ENCODE measurements around the gene CD22. TPM values are rescaled to one million over a fixed set of nuclear protein-coding genes. Genes with fewer than 3 reads are reported as not detected.
"Not testable (repeated sequence)": the region's sequence is repeated elsewhere in the genome, so short reads cannot be mapped to it uniquely, and the experiment has no call there.

CD22 gene
- total RNA-seq, 1 experiment from 2014 or later = not detected

GRCh38 chr19:35375505-35376307 lies 46.7 kb downstream of the CD22 start:
- H3K27ac ChIP-seq (ENCODE audit: low read depth, low read length, poor library complexity, severe bottlenecking) = no peak overlapping the region
- POLR2A ChIA-PET (ENCODE audit: low non-redundant PET) = no interaction called here
- CTCF ChIA-PET = interaction anchor here (0.9 kb wide), 1 partner anchor 18 kb away, joined by 3 read pairs; the partner anchor contains the start of gene FFAR3
- no peak for TF ChIP-seq CTCF (conservative IDR thresholded peaks at IDR 0.05; ENCODE audit: low read depth, low read length)
- TF ChIP-seq EZH2 (IDR thresholded peaks at IDR 0.05; ENCODE audit: borderline replicate concordance, low read depth, low read length, poor library complexity, severe bottlenecking) = no peak
- no peaks in the 10 kb centered on the region for H3K27me3 ChIP-seq (replicated peaks; ENCODE audit: insufficient read depth, low read depth, low read length, poor library complexity)
- DNase-seq (ENCODE audit: low spot score) = peak; percentile 67
- peaks cover 10% of the 10 kb centered on the region for H3K4me1 ChIP-seq (ENCODE audit: insufficient read depth, low read length, poor library complexity, severe bottlenecking)
- intact Hi-C loops (cut with micrococcal nuclease; ENCODE audit: unreplicated experiment) = no loop called here
- no peak overlapping the region for H3K4me3 ChIP-seq (ENCODE audit: low read depth, low read length, poor library complexity, severe bottlenecking)
- H3K9me3 ChIP-seq (ENCODE audit: low read depth, low read length, poor library complexity, severe bottlenecking) = no peaks in the 10 kb centered on the region
- BruUV-seq (replicated peaks) = no TSS peak
- H3K36me3 ChIP-seq (ENCODE audit: insufficient read depth, low read length, poor library complexity, severe bottlenecking) = no peaks in the 10 kb centered on the region

GRCh38 chr19:35377656-35378055 lies 48.7 kb downstream of the CD22 start:
- no peak overlapping the region for H3K27ac ChIP-seq (ENCODE audit: low read depth, low read length, poor library complexity, severe bottlenecking)
- H3K4me1 ChIP-seq (ENCODE audit: insufficient read depth, low read length, poor library complexity, severe bottlenecking) = peaks cover 10% of the 10 kb centered on the region
- H3K27me3 ChIP-seq (replicated peaks; ENCODE audit: insufficient read depth, low read depth, low read length, poor library complexity) = peaks cover 5% of the 10 kb centered on the region
- TF ChIP-seq CTCF (conservative IDR thresholded peaks at IDR 0.05; ENCODE audit: low read depth, low read length) (no peak), EZH2 (IDR thresholded peaks at IDR 0.05; ENCODE audit: borderline replicate concordance, low read depth, low read length, poor library complexity, severe bottlenecking) (no peak)
- no peaks in the 10 kb centered on the region for H3K9me3 ChIP-seq (ENCODE audit: low read depth, low read length, poor library complexity, severe bottlenecking)
- BruUV-seq (replicated peaks) = no TSS peak
- ChIA-PET POLR2A (ENCODE audit: low non-redundant PET) (no interaction called here), CTCF (interaction anchor here (0.6 to 0.7 kb wide), 4 partner anchors 23 to 180 kb away, joined by 4 to 7 read pairs (median 6); no protein-coding TSS in a partner anchor)
- DNase-seq (ENCODE audit: low spot score) = peak; percentile 61
- intact Hi-C loops (cut with micrococcal nuclease; ENCODE audit: unreplicated experiment) = no loop called here
- H3K36me3 ChIP-seq (ENCODE audit: insufficient read depth, low read length, poor library complexity, severe bottlenecking) = no peaks in the 10 kb centered on the region
- no peak overlapping the region for H3K4me3 ChIP-seq (ENCODE audit: low read depth, low read length, poor library complexity, severe bottlenecking)

- ChIA-PET CTCF (no interaction called here), POLR2A (ENCODE audit: low non-redundant PET) (no interaction called here)
- Histone ChIP-seq H3K36me3 (ENCODE audit: insufficient read depth, low read length, poor library complexity, severe bottlenecking) (no peaks in the 10 kb centered on the region), H3K27ac (ENCODE audit: low read depth, low read length, poor library complexity, severe bottlenecking) (no peak overlapping the region), H3K4me3 (ENCODE audit: low read depth, low read length, poor library complexity, severe bottlenecking) (no peak overlapping the region), H3K4me1 (ENCODE audit: insufficient read depth, low read length, poor library complexity, severe bottlenecking) (peaks cover 10% of the 10 kb centered on the region), H3K27me3 (replicated peaks; ENCODE audit: insufficient read depth, low read depth, low read length, poor library complexity) (peaks cover 5% of the 10 kb centered on the region), H3K9me3 (ENCODE audit: low read depth, low read length, poor library complexity, severe bottlenecking) (no peaks in the 10 kb centered on the region)
- TF ChIP-seq CTCF (conservative IDR thresholded peaks at IDR 0.05; ENCODE audit: low read depth, low read length) (no peak), EZH2 (IDR thresholded peaks at IDR 0.05; ENCODE audit: borderline replicate concordance, low read depth, low read length, poor library complexity, severe bottlenecking) (no peak)
- intact Hi-C loops (cut with micrococcal nuclease; ENCODE audit: unreplicated experiment) = no loop called here
- no TSS peak for BruUV-seq (replicated peaks)
- DNase-seq (ENCODE audit: low spot score) = no peak
Observed at GRCh38 chr19:35378356-35378755, 49.4 kb downstream of the CD22 start.

DNA sequence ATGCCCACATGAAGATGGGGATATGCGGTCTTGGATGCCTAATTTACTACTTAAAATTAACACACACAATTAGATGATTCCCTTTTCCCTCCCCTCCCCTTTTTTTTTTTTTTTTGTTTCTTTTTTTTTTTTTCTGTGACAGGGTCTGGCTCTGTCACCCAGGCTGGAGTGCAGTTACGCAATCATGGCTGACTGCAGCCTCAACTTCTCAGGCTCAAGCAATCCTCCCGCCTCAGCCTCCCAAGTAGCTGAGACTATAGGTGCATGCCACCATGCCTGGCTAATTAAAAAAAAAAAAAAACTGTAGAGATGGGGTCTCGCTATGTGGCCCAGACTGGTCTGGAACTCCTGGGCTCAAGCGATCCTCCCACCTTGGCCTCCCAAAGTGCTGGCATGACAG lies 50.6 kb downstream of the CD22 start:
- H3K36me3 ChIP-seq (ENCODE audit: insufficient read depth, low read length, poor library complexity, severe bottlenecking); DNase-seq (ENCODE audit: low spot score); H3K4me1 ChIP-seq (ENCODE audit: insufficient read depth, low read length, poor library complexity, severe bottlenecking); intact Hi-C loops (cut with micrococcal nuclease; ENCODE audit: unreplicated experiment); H3K4me3 ChIP-seq (ENCODE audit: low read depth, low read length, poor library complexity, severe bottlenecking); H3K9me3 ChIP-seq (ENCODE audit: low read depth, low read length, poor library complexity, severe bottlenecking); CTCF ChIA-PET; POLR2A ChIA-PET (ENCODE audit: low non-redundant PET); BruUV-seq (replicated peaks); H3K27ac ChIP-seq (ENCODE audit: low read depth, low read length, poor library complexity, severe bottlenecking); H3K27me3 ChIP-seq (replicated peaks; ENCODE audit: insufficient read depth, low read depth, low read length, poor library complexity): not testable (repeated sequence)
